Heart left ventricle (tissue), 16 donors: Measurements from ENCODE around the gene MSI2. TPM values are rescaled to one million over a fixed set of nuclear protein-coding genes. Genes with fewer than 3 reads are reported as not detected.
A peak's percentile ranks its signal among the peaks of the same experiment; 100 is the strongest.

Experiments used
- ATAC-seq, 4 donors: fragments of 200-7000 bp; cut with Tn5 transposase; one replicate each; pipeline ENCODE4 v1.9.1; 2020 to 2022; ENCODE audit warnings: moderate library complexity in 4 of 4, mild to moderate bottlenecking in 3 of 4, moderate number of reproducible peaks in 1 of 4
- DNase-seq, 5 donors: peaks; one replicate each; pipeline ENCODE4 v3.0.0-alpha.2; 2020
- H3K27ac ChIP-seq, 12 donors: fragments of 200-600 bp; sonication (generic) in 4 of 12; one replicate each; pipeline versions ENCODE4 v1.5.0 to v1.8.0; 2016 to 2022; ENCODE audit warnings: mild to moderate bottlenecking in 2 of 12
- H3K27me3 ChIP-seq, 9 donors: fragments of 200-600 bp; sonication (generic) in 2 of 9; one replicate each; pipeline versions ENCODE4 v1.5.1 to v1.8.0; 2016 to 2022; ENCODE audit warnings: mild to moderate bottlenecking in 3 of 9
- H3K36me3 ChIP-seq, 9 donors: fragments of 200-600 bp; sonication (generic) in 2 of 9; one replicate each; pipeline versions ENCODE4 v1.5.0 to v1.8.0; 2018 to 2022; ENCODE audit warnings: mild to moderate bottlenecking in 2 of 9
- H3K4me1 ChIP-seq, 12 donors: fragments of 200-600 bp; sonication (generic) in 4 of 12; one replicate each; pipeline versions ENCODE4 v1.5.0 to v1.8.0; 2016 to 2022; ENCODE audit warnings: mild to moderate bottlenecking in 3 of 12
- H3K4me3 ChIP-seq, 12 donors: fragments of 200-600 bp; sonication (generic) in 4 of 12; one replicate each; pipeline versions ENCODE4 v1.5.0 to v1.8.0; 2017 to 2022; ENCODE audit warnings: mild to moderate bottlenecking in 9 of 12, moderate library complexity in 4 of 12
- H3K9me3 ChIP-seq, 12 donors: fragments of 200-600 bp; sonication (generic) in 4 of 12; one replicate each; pipeline versions ENCODE4 v1.5.0 to v1.8.0; 2016 to 2022; ENCODE audit warnings: mild to moderate bottlenecking in 1 of 12
- CTCF ChIP-seq, 12 donors: fragments of 200-600 bp; sonication (generic) in 4 of 12; IDR thresholded peaks; one replicate each; pipeline versions ENCODE4 v1.5.0 to v1.8.0; 2018 to 2022; ENCODE audit warnings: antibody characterized with exemption in 12 of 12, mild to moderate bottlenecking in 5 of 12
- POLR2A ChIP-seq, 2 donors: fragments of 450-650 bp; IDR thresholded peaks; one replicate each; pipeline ENCODE4 v1.6.1; 2017; ENCODE audit warnings: antibody characterized with exemption in 2 of 2, mild to moderate bottlenecking in 2 of 2, moderate library complexity in 2 of 2
- WGBS, 4 donors: extraction: QIAGEN DNeasy Blood & Tissue Kit in 2 of 4; methylation state at CpG; one replicate each; pipeline versions ENCODE4 v1.1.5 to v1.1.7; 2013 to 2018; 5-methylcytosine and 5-hydroxymethylcytosine counted together
- intact Hi-C, 10 donors: fragments of 100-400 bp; cut with DNase I; formaldehyde crosslinking; loops; one replicate each; pipeline versions ENCODE4 v1.11.1 to v1.14.2; 2022
- polyA plus RNA-seq, 2 donors: library from polyadenylated mRNA; stranded (reverse); fragments of 200-250 nt; gene quantifications; one replicate each; pipeline ENCODE4 v1.2.3, GENCODE V29; 2013
- total RNA-seq, 9 donors: library from RNA; depleted of rRNA in 2 of 9; stranded (reverse); fragments of >200 nt in 2 of 9; fragmentation: NEBNext Ultra II Directional in 3 of 9; extraction: Animal tissue kit (Norgen Biotek cat#: 25700) in 3 of 9; gene quantifications; one replicate each; pipeline versions ENCODE4 v1.1.0 to v1.2.4, GENCODE V29; 2016 to 2023
- donor health status: ischemic (EF 13 %, LVEDD 7.1; RV severe dilation, severe dysfunction).
- donor health status: healthy with polysubstance abuse.
- donor health status: DM: no; HTN: yes; CAD: no.
- donor health status: DM: no; HTN: no; CAD: no.
- donor health status: ischemic (EF 25% LVEDD 6.9; RV normal size, moderate dysfunction).
- donor health status: ischemic (EF 25% LVEDD 5.7; RV mildly dilated, moderate dysfunction).
- donor health status: healthy.
- donor health status: DM: yes; HTN: yes; CAD: no.
- donor health status: ischemic (EF 35%, LVEDD 5.7; RV mildly dilated, moderate dysfunction).
- donor health status: nonischemic (EF 11% LVEDD 7.7; RV severe dilation, severe dysfunction).
- donor health status: DM: yes; HTN: yes; CAD: no.
- donor health status: PGD.
- donor health status: ischemic (EF 29% LVEDD 5.4; RV normal size, mild dysfunction).
- donor health status: nonischemic (EF 23%, LVEDD 6.1; RV moderate dilation, normal function).

MSI2 gene
- total and polyA plus RNA-seq, 11 donors: 35.9 to 120 (median 104) TPM

- TF ChIP-seq POLR2A (IDR thresholded peaks at IDR 0.05): no peak
- TF ChIP-seq CTCF (IDR thresholded peaks at IDR 0.05): no peak
- intact Hi-C loops: no loop called here
- no peak for ATAC-seq
Observed at GRCh38 chr17:57484081-57484666, 227.9 kb downstream of the MSI2 start.

GRCh38 chr17:57484826-57485565 is 228.7 kb downstream of the MSI2 start:
- intact Hi-C loops: no loop called here
- Histone ChIP-seq H3K9me3 (no peaks in the 10 kb centered on the region), H3K4me3 (no peak overlapping the region), H3K27ac (no peak overlapping the region), H3K27me3 (no peaks in the 10 kb centered on the region), H3K4me1 (peaks cover 0 to 80% (median 50%) of the 10 kb centered on the region in 12 donors), H3K36me3 (no peaks in the 10 kb centered on the region)
- ATAC-seq: no peak
- TF ChIP-seq CTCF (IDR thresholded peaks at IDR 0.05): no peak
- DNase-seq: no peak
- 93 to 98% (median 96%) methylated on average over 10 of the region's 10 CpGs for WGBS, 4 donors

More at GRCh38 chr17:57484081-57484666, 227.9 kb downstream of the MSI2 start:
- H3K36me3 ChIP-seq: no peaks in the 10 kb centered on the region
- no peak for DNase-seq
- H3K27ac ChIP-seq: no peak overlapping the region
- 82 to 90% (median 86%) methylated on average over 6 of the region's 6 CpGs for WGBS, 4 donors
- peaks cover 2 to 78% (median 47%) of the 10 kb centered on the region in 12 donors for H3K4me1 ChIP-seq
- H3K9me3 ChIP-seq: no peaks in the 10 kb centered on the region
- H3K4me3 ChIP-seq: no peak overlapping the region
- no peaks in the 10 kb centered on the region for H3K27me3 ChIP-seq

GRCh38 chr17:57485566-57485865 is 229.2 kb downstream of the MSI2 start:
- H3K4me3 ChIP-seq: no peak overlapping the region
- no peak for ATAC-seq
- WGBS, 4 donors: 83 to 92% (median 90%) methylated on average over 4 of the region's 4 CpGs
- no peak for DNase-seq
- H3K9me3 ChIP-seq: no peaks in the 10 kb centered on the region
- peak overlapping the region in 1 of 12 donors; percentile 26 for H3K27ac ChIP-seq
- no peaks in the 10 kb centered on the region for H3K36me3 ChIP-seq
- TF ChIP-seq POLR2A (IDR thresholded peaks at IDR 0.05): no peak
- TF ChIP-seq CTCF (IDR thresholded peaks at IDR 0.05): no peak
- H3K4me1 ChIP-seq: peaks cover 0 to 80% (median 50%) of the 10 kb centered on the region in 12 donors
- intact Hi-C loops: no loop called here
- no peaks in the 10 kb centered on the region for H3K27me3 ChIP-seq

- intact Hi-C loops: no loop called here
- TF ChIP-seq CTCF (IDR thresholded peaks at IDR 0.05) (no peak), POLR2A (IDR thresholded peaks at IDR 0.05) (no peak)
- Histone ChIP-seq H3K9me3 (no peaks in the 10 kb centered on the region), H3K27ac (peak overlapping the region in 5 of 12 donors; percentile 26 to 49 (median 41)), H3K4me1 (peaks cover 0 to 80% (median 50%) of the 10 kb centered on the region in 12 donors), H3K4me3 (no peak overlapping the region), H3K36me3 (no peaks in the 10 kb centered on the region), H3K27me3 (no peaks in the 10 kb centered on the region)
- 63 to 67% (median 66%) methylated on average over 13 of the region's 13 CpGs for WGBS, 4 donors
- DNase-seq: no peak
- no peak for ATAC-seq
Observed at GRCh38 chr17:57485916-57486881, 229.9 kb downstream of the MSI2 start.
